Hematopoietic multipotent progenitor cell treated with erythropoietin and hydrocortisone succinate and interleukin-3 and kit ligand, for 15 days (in vitro differentiated cells): ENCODE measurements around the gene TNFRSF4.

ENCODE experiments used
- DNase-seq: peaks from one replicate; pipeline ENCODE4 v3.0.0-alpha.2; 2015; ENCODE audit warnings: low spot score

Gene TNFRSF4

DNA sequence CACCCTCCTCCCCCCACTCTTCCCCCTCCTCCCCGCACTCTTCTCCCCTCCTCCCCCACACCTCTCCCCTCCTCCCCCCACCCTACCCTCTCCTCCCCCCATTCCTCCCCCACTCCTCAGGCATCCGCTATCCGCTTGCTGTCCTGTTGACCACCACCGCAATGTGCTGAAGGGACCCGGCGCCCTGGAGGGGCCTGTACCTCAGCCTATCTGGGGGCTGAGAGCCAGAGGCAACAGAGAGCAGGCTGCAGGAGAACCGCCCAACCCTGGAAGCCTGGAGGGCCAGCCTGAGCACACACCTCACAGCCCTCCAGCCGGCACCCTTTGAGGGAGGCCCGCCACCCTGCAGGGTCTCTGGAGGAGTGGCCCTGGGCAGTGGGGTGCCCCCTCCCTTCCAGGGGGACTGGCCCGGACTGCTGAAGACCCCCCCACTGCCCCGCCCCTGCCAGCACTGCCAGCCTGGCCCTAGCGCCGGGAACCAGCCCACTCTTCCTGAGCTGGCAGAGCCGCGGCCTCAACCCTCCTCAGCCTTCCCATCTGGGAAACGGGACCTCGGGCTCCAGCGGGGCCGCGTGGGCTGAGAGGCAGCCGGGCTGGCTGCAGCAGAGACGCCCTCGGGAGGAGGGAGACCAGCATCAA lies 31.3 kb upstream of the TNFRSF4 start:
- DNase-seq, result no peak

DNA sequence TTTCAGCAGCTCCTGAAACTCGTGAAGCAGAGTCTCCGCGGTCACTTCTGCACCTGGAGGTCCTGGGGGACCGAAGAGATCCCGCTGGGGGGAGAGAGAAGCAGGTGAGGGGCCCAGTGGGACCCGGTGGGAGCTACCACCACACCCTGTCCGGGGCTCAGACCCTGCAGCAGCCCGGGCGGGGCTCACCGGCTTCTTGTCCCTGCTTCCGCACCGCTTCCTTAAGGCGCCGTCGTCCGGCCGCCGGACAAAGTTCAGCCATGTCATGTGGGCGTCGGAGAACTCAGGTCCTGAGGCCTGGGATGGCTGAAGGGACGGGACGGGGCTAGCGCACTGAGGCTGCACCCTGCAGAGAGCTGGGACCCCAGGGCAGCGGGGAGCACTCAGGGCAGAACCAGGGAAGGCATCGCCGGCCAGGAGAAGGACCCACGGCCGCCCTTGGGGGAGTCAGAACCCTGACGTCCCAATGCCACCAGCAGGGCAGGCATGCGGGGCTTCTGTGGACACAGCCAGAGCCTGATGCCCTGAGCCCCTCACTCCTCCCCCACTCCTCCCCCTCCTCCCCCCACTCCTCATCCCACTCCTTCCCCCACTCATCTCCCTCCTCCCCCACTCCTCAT lies 30.3 kb upstream of the TNFRSF4 start:
- no peak for DNase-seq

DNA sequence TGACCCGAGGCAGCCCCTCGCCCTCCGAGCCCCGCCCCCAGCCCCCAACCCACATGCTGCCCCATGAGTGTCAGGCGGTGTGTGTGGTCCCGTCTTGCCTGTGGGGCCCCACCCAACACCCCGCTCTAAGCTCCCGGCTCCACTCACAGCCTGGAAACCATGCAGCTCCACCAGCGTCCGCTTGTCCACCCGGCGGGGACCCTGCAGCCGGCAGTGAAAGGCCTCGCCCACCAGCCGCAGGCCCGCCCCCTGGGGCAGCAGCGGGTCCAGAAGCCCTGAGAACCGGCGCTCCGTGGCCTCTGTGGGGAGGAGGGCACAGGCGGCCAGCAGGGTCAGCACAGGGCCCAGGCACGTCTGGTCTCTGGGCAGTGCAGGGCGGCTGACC lies 29.8 kb upstream of the TNFRSF4 start:
- DNase-seq, result no peak

- no peak for DNase-seq
These were observed 29.3 kb upstream of the TNFRSF4 start for GRCh38 chr1:1243266-1243660.

DNA sequence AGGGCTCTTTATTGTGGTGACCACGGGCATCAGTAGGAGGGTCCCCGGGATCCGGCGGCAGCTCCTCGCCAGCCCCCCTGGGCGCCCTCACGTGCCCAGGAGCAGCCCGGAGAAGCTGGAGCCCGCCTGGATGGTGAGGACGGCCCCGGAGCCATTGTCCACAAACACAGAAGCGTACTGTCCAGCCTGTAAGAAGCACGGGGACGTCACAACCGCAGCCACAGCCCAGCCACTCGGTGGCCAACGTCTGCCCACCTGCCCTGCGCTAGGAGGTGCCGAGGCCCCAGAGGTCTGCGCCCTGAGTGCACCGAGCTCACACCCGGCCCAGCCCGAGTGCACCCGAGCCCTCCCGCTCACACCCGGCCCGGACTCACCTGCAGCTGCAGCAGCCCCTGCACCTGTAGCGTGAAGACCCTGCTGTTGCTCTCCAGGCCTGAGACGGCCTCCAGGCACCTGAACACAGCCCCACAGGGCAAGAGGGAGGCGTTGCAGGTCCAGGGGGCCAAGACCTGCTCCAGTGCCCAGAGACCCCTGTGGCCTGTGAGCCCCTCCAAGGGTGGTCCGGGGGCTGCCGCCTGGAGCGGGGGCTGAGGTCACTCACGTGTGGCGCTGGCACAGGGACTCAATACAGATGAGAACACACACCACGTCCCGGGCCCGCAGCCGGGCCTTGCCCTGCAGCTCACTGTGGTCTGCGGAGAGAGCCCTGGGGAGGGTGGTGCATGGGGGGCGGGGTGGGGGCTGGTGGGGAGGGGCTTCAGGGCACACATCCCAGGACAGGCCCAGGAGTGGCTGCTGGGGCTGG lies 28.7 kb upstream of the TNFRSF4 start:
- DNase-seq, result no peak

DNA sequence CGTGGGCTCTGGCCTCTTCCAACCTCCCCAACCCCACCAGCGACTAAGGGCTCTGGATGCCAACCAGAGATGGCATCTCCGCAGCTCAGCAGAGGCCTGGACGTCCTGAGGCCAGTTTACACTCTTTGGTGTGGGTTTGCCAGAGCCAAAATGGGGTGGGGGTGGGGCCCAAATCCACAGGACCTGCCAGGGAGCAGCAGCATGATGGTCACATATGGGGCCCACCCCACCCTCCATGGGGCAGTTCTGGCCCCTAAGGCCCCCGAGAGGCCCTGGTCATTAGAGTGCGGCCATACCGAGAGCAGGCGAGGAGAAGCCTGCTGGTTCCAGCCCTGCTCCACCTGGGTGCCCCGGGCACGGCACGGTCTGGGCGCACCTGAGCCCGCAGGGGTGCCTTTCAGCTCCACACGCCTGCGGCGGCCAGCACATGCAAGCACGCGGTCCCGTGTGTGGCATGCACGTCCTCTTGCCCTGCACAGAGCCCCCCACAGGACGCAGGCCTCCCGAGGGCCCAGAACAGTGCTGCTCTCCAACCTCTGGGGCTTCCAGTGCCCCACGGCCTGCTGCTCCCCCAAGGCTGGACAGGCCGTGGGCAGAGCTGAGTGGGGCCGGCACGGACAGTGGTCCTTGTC lies 27.8 kb upstream of the TNFRSF4 start:
- no peak for DNase-seq

- DNase-seq, result no peak
These were observed 27.1 kb upstream of the TNFRSF4 start for GRCh38 chr1:1240822-1241587.

DNA sequence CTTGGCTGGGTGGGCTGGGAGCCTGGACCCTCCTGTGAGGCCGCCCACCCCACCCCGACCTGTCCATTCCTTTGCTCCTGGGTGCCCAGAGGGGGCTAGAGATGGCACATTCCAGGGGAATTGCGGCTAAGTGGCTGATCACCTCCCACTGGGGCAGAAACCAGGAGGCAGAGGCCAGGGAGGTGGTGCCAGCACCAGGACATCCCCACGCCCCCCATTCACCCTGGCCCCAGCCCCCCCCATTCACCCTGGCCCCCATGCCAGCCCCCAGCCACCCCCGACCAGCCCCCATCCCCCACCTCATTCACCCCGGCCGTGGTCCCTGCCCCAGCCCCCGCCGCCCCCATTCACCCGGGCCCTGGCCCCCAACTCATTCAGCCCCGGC lies 26.4 kb upstream of the TNFRSF4 start:
- no peak for DNase-seq

- DNase-seq, result no peak
These were observed 25.8 kb upstream of the TNFRSF4 start for GRCh38 chr1:1239614-1240347.

- no peak for DNase-seq
These were observed 25.3 kb upstream of the TNFRSF4 start for GRCh38 chr1:1239227-1239613.

GRCh38 chr1:1238702-1239178 lies 24.8 kb upstream of the TNFRSF4 start:
- DNase-seq, result no peak

- no peak for DNase-seq
These were observed 24.1 kb upstream of the TNFRSF4 start for GRCh38 chr1:1237874-1238701.

DNA sequence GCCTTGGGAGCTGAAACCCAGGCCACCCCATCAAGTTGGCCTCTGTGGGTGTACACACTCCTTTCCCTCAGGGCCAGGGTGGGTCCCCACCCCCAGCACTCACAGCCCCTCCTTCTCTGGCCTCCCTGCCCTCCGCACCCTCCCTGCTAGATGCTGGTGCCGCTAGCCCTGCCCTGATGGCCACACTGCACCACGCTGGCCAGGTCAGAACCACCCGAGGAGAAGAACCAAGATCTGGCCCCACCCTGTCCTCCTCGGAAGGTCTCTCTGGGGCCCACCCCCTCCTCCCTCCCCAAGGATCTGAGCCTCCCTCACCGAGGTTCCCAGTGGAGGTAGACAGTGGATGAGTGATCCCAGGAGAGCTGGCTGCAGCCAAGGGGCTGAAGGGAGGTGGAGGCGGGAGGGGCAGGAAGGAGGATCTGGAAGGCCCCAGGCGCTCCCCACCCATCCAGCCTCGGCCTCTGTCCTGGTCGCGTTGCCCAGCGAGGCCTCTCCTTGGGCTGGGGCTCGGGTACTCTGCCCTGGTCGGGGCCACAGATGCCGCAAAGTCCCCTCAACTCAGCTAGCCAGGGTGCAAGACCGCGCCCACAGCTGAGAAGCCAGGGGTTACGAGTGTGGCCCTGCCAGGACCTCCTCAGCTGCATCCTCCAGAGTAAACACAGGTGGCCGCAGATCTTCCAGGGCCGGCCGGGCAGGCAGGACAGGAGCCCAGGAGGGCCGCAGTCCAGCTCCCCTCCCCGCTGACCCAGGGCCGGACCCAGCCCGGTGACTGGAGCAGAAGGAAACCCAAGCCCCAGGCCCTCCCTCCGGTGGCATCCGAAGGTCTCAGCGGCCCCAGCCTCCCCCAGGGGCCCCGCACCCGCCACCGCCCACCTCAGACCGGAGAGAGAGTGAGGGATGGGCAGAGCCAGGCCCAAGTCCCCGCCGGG lies 23.3 kb upstream of the TNFRSF4 start:
- no peak for DNase-seq

DNA sequence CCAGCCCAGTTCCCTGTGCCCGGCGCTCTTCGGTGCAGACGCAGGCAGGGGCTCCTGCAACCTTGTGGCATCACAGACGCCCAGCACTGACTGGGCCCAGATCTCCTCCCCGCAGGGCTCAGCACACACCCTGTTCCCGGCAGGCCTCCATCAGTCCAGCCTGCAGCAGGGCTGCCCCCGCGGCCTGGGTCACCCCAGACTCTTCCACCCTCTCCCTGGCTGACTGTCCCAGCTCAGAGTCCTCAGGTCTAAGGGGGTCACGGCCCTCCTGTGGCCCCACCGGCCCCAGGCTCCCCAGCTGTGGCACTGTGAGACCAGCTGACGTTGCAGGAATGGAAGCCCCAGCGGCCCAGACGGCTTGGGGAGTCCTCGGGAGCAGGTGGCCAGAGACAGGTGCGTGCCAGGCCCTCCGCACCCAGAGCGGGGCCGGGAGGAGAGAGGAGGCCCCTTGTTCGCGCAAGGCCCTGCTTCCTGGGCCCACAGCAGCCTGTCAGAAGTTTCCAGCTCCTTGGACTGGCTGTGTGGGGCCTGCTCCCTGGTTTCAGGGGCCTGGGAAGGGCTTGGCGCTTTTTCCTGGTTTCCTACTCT lies 22.3 kb upstream of the TNFRSF4 start:
- DNase-seq, result no peak

- DNase-seq, result no peak
These were observed 21.2 kb upstream of the TNFRSF4 start for GRCh38 chr1:1235016-1235744.

DNA sequence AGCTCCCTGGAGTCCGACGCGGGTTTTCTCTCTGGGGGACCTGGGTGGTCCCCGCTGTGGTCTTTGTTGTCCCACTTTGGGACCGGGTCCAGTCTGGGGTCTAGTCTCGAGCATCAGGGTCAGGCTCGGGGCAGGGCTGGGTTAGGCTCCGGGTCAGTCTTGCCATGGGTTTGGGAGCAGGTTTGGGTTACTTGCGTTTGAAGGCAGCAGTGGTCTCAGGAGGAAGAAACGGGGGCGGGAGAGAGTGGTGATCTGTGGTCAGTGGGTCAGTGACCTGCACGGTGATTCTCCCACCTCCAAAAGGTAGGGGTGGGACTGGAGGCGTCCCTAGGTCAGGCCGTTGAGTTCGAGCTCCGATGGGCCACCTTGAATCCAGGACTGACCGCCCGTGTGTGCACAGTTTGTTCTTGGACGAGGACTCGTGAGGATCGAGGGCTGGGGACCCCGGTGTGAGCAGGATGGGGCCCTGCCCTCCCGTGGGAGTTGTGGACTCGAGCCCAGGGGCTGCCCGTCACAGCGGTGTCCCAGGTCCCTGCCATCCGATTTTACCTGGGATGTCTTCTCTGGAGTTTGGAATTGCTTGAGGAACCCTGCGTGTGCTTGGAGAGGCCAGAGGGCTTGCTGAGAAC lies 20.3 kb upstream of the TNFRSF4 start:
- DNase-seq, result no peak

DNA sequence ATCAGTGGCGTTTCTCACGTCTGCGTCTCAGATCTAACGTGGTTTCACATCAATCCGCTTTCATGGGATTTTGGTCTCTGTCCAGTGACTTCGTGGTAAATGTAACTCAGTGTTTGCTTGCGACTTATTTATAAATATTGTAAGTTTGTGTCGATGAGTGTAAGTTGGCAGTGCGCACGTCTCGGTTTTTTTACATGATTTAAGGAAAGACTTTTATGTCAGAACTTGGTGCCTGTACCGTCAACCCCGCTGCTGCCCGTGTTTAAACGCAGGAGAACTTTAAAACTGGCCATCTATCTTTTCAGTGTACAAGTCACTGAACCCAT lies 19.6 kb upstream of the TNFRSF4 start:
- no peak for DNase-seq
